Skin of body (tissue), 2 donors: ENCODE measurements around the gene GPRC6A. TPM values are rescaled to one million over a fixed set of nuclear protein-coding genes. Genes with fewer than 3 reads are reported as not detected.

ENCODE experiments used
- DNase-seq: peaks from one replicate; lab custom pipeline; 2025; lab: John Stamatoyannopoulos, UW
- total RNA-seq: library from RNA; depleted of rRNA; stranded (reverse); fragments of >200 nt; gene quantifications from one replicate; pipeline ENCODE4 v1.2.3, GENCODE V29; 2014

Gene GPRC6A
- total RNA-seq, 1 donor from 2014 or later: not detected

DNA sequence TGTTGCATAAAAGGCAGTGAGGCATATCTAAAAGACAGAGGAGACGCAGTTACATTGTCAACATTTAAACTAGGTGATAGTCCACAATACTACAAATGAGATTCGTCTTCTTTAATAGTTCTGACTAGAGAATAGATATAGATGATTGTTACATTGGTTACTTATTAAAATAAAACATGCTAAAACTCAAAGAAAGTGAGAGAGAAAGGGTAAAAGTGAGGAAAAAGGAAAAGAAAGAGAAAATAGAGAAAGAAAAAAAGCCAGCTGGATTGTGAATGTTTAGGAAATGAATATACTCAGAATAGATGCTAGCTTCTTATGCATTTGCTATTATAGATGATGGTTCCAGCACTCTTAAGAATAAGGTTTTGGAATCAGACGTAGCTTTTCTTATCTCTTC is 35.7 kb downstream of the GPRC6A start:
- no peak for DNase-seq

DNA sequence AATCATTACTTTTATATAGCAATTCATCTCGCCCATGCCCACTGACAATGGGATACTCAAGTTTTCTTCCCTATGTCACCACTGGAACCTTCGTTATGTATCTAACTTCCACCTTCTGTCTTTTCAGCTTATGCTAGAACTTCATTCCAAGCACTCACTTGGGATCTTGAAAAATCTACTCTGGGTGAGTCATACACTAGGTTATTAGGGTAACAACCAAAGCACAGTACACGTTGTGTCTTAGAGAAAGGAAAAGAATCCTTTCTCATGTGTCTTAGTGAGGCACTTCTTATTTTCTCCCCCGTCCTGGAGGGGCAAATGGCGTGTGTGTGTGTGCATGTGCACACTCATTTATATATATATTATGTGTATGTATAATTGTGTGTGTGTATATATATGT is 45.0 kb downstream of the GPRC6A start:
- DNase-seq: no peak

DNA sequence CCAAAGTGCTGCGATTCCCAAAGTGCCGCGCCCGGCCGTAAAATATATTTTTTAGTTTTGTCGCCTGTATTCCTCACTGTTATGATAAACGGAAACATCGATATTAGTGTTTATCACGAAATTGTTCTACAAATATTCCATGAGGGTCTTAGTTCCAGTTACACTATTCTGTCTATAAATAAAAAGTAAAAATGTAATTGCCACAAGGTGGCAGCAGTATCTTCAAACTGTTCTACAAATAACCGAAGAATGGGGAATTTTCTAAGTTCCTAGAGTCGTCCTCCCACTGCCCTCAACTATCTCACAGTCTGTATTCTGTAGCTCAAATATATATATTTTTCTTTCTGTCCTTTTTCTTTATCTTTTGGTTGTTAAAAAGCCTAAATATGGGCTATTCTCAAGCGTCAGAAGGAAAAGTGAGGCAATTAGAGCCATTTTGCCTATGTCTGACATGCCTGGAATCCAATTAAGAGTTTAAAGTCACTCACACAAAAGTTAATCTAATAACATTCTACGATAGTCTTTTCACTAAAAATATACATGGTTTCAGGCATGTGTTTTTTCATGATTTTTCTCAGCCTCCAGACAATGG is 49.2 kb downstream of the GPRC6A start:
- no peak for DNase-seq

GRCh38 chr6:116773886-116774285 is 55.0 kb downstream of the GPRC6A start:
- no peak for DNase-seq

- no peak for DNase-seq
These were observed 56.4 kb downstream of the GPRC6A start for GRCh38 chr6:116772450-116772849.

DNA sequence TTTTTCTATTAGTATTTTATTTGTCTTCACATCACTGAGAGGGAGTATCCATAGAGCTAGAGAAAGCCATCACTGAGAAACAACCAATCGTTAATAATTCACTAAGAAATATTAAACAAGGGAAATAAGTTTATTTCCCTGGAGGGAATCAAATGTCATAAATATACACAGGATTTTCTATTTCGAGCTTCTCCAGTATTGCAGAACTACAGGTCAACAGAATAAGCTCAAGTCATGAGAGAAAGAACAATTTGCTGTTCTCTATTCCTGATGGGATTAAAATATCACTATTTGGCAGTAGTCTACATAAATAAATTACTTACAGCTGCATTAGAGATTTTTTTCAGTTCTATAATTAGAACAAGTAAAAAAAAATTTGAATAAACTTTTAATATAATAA is 61.2 kb downstream of the GPRC6A start:
- peak; percentile 37 for DNase-seq

DNA sequence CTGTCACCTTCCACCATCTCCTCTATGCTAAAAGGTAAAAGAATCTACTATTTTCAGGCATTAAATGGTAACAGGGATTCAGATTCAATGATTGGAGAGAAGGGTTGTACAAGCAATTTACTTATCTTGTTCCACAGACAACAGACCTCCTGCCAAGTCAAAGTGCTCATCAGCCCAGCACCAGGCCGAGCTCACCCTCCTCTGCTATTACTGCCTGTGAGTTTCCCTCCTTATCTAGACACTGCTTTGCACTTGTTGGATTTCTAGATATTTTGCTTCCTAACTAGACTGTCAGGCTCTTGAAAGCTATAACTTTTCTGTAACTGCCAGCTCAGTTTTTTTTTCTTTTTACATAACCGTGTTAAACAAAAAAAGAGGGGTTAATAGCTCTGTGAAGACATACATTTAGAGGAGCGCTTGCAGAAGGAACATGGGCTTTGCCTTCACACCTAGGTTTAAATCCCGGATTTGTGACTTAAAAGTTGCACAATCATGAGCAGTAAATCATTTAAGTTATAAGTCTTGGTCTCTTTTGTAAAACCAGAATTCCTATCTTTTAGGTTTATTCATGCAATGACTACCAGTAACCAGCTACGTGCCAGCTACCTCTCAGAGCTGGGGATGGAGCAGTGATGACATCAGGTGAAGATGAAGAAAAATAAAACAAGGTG is 62.2 kb downstream of the GPRC6A start:
- no peak for DNase-seq

DNA sequence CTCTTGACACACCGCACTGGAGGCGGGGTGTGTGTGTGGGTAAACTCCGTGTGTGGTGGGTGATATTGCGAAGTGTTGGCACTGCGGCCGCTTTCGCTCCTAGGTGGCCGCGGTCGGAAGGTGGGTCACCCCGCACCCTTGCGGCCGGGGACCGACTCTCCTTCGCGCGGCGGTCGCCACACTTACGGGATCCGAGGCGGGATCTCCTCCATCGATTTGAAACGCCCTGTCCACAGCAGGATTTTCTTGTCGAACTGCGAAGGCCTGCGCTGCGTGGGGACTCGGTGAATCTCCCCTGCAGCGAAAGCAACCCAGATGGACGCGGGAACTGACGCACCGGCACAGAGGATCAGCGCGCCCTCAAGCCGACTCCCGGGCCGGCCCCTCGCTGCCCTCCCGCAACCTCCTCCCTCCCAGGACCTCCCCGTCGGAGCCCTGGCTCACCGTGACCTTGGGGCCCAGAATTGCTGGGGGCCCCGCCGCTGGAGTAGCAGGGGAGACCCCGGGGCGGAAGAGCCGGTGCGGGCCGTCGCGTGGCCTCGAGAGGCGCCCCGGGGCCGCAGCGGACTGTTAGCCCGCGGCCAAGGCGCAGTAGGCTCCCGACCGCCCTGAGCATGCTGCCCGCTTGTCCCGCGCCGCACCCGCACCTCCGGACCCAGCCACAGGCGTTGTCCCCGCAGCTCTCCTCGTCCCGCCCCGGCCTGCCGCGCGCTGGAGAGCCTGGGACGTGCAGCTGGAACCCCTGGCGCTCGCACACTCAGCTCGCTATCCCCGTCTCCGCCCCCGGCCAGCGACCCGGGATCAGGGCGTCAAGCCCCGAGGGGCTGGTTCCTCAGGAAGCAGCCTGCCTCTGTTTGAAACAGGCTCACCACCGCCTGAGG is 63.7 kb downstream of the GPRC6A start, which contains the start of gene FAM162B:
Gene FAM162B, minus strand, starts transcription at position 759 of the 881 bp plus-strand sequence. Its CDS starts 143 bp downstream, at position 616.
- DNase-seq: no peak

DNA sequence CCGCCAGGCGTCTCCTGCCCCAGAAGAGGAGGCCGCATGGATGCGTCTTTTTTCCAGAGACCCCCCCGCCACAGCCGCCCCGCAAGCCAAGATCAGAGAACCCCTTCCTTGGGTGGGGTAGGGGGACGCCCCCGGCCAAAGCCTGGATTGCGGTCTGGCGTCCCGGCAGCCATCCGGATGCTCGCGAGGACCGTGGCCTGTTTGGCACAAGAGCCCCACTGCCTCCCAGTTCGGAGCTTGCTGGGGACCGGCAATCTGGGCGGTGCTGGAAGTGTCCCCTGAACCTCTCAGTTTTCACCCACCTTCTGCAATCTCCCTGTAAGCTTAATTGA is 64.3 kb downstream of the GPRC6A start:
- DNase-seq: no peak

- DNase-seq: no peak
These were observed 64.8 kb downstream of the GPRC6A start for GRCh38 chr6:116763906-116764628.

DNA sequence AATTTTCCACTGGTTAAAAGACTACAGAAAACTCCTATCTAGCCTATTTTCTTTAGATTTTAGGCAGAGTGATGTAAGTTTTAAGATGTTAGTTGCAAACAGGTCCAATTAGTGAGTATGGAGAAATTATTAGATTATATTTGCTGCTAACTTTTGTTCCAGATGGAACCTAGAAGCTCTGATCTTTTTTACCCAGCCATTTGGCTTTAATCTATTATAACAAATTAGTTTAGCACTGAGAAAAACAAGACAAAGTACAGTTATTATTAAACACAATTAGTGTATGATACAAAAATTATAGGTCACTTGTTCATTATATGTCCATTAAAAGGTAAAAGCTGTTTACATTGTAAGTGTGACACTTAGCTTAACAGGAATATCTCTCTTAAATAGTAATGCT is 65.8 kb downstream of the GPRC6A start:
- no peak for DNase-seq

DNA sequence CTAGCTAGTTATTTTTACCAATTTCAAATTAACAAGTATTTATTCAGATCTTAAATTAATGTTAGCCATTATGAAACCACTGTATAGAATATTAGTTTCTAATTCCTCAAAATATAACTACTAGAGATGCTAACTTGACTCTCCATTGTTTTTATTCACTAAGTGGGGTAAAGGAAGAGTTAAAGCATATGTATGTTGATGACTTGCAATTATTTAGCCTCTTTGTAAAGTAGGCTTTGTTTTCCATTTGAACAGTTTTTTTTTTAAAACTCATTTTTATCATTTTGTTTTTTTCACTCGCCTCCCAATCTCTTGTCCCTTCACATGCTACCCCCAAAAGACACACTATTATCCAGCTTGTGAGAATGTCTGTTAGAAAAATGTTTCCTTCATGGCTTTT is 66.6 kb downstream of the GPRC6A start:
- DNase-seq: no peak

DNA sequence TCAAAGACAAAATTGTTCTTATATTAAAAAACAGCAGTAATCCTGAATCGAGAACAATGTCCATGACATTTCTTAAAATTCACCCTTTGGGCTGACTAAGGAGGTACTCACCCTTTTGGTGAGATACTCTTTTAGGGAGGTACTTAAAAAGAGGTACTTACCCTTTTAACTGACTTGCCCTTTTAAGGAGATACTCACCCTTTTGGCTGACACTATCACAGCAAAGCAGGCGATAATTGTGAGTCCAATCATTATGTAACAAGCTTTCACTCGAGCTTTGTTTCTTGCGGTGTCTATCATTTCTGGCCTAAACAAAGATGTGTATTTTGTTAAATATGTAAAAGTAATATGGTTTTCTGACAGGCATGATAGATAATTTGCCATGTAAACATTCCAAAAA is 67.1 kb downstream of the GPRC6A start:
- no peak for DNase-seq

DNA sequence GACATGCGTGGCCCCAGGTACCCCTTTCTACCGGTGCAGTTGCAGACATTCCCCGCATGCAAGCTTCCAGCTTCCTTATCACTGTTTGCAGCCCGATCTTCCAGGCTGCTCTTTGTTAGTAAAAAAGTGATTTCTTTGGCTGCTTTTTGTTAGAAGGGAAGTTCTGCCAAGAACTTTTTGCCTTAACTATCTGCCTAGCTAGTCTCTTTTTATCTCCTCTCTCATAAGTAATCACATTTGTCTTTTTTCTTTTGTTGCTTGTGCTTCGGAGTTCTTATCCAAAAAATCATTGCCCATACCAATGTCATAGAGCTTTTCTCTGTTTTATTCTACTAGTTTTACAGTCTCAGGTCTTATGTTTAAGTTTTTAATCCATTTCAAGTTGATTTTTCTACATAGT is 83.7 kb downstream of the GPRC6A start:
- no peak for DNase-seq

Other genes starting within 250 kb of the GPRC6A start
- gene RSPH4A, start 212.6 kb downstream of the GPRC6A start, total RNA-seq: 0.49 TPM
- 20.3 TPM for gene ZUP1, start 160.3 kb downstream of the GPRC6A start, total RNA-seq
- 15.5 TPM for gene KPNA5, start 147.9 kb downstream of the GPRC6A start, total RNA-seq
- 5.1 TPM for gene FAM162B, start 63.4 kb downstream of the GPRC6A start, total RNA-seq
- not detected for gene RFX6, start 48.2 kb upstream of the GPRC6A start, total RNA-seq